MM.1S (cell line): ENCODE data around the gene EIF2S2.

Experiments used
- DNase-seq: peaks from one replicate; pipeline ENCODE4 v3.0.0-alpha.2; 2015
- H2AFZ ChIP-seq: fragments of 300-600 bp; sonication (generic); 2 replicates; pipeline ENCODE4 v1.6.0; 2016; ENCODE audit warnings: antibody characterized with exemption, low read length
- H3F3A ChIP-seq: fragments of 300-600 bp; sonication (generic); 2 replicates; pipeline ENCODE4 v1.6.1; 2016; ENCODE audit warnings: mild to moderate bottlenecking, antibody characterized with exemption, low read length, moderate library complexity, mixed read lengths; ENCODE audit not compliant: insufficient read depth
- H3K27ac ChIP-seq: fragments of 300-600 bp; sonication (generic); 2 replicates; pipeline ENCODE4 v1.5.1; 2016; ENCODE audit warnings: mild to moderate bottlenecking, low read length
- H3K27me3 ChIP-seq: fragments of 300-600 bp; sonication (generic); replicated peaks from 2 replicates; pipeline ENCODE4 v1.6.0; 2016; ENCODE audit warnings: low read length; ENCODE audit not compliant: insufficient read depth
- H3K36me3 ChIP-seq: fragments of 300-600 bp; sonication (generic); replicated peaks from 2 replicates; pipeline ENCODE4 v1.6.1; 2016; ENCODE audit warnings: mild to moderate bottlenecking, low read length, mixed read lengths; ENCODE audit not compliant: insufficient read depth
- H3K4me1 ChIP-seq: fragments of 300-600 bp; sonication (generic); 2 replicates; pipeline ENCODE4 v1.6.1; 2016; ENCODE audit warnings: low read length, mixed read lengths
- H3K4me2 ChIP-seq: fragments of 300-600 bp; sonication (generic); 2 replicates; pipeline ENCODE4 v1.6.0; 2016; ENCODE audit warnings: low read depth, low read length
- H3K4me3 ChIP-seq: fragments of 300-600 bp; sonication (generic); 2 replicates; pipeline ENCODE4 v1.5.1; 2016; ENCODE audit warnings: low read length, mixed read lengths
- H3K79me2 ChIP-seq: fragments of 300-600 bp; sonication (generic); 2 replicates; pipeline ENCODE4 v1.6.1; 2016; ENCODE audit warnings: mixed run types, low read length, mixed read lengths
- H3K9ac ChIP-seq: fragments of 300-600 bp; sonication (generic); 2 replicates; pipeline ENCODE4 v1.6.1; 2016; ENCODE audit warnings: low read length, mixed read lengths
- H3K9me2 ChIP-seq: fragments of 300-600 bp; sonication (generic); replicated peaks from 2 replicates; pipeline ENCODE4 v1.6.1; 2016; ENCODE audit warnings: mild to moderate bottlenecking, low read length, mixed read lengths; ENCODE audit not compliant: insufficient read depth
- H3K9me3 ChIP-seq: fragments of 300-600 bp; sonication (generic); replicated peaks from 2 replicates; pipeline ENCODE4 v1.6.1; 2016; ENCODE audit warnings: mild to moderate bottlenecking, low read length, mixed read lengths; ENCODE audit not compliant: insufficient read depth
- H4K20me1 ChIP-seq: fragments of 300-600 bp; sonication (generic); 2 replicates; pipeline ENCODE4 v1.6.1; 2016; ENCODE audit warnings: mild to moderate bottlenecking, low read length, moderate library complexity, mixed read lengths; ENCODE audit not compliant: insufficient read depth
- CTCF ChIP-seq: fragments of 300-600 bp; sonication (generic); IDR thresholded peaks from 2 replicates; pipeline ENCODE4 v1.5.1; 2016; ENCODE audit warnings: antibody characterized with exemption, low read length, mixed read lengths
- EZH2 ChIP-seq: fragments of 300-600 bp; sonication (generic); optimal IDR thresholded peaks from 2 replicates; pipeline ENCODE3; 2017; ENCODE audit warnings: low read depth, mild to moderate bottlenecking, antibody characterized with exemption, low read length, mixed read lengths
- EZH2phosphoT487 ChIP-seq: fragments of 300-600 bp; sonication (generic); IDR thresholded peaks from 2 replicates; pipeline ENCODE4 v1.6.1; 2018; ENCODE audit warnings: antibody characterized with exemption, low read length

EIF2S2 gene

GRCh38 chr20:34045930-34046725, 65.9 kb downstream of the EIF2S2 start:
- H3K36me3 ChIP-seq: 0 out of 2 replicates have a peak, but pooled peaks cover 4% of the 10 kb centered on the region
- peaks cover 90% of the 10 kb centered on the region for H4K20me1 ChIP-seq
- no peak overlapping the region for H2AFZ ChIP-seq
- no peaks in the 10 kb centered on the region for H3K9me3 ChIP-seq
- no peaks in the 10 kb centered on the region for H3K27me3 ChIP-seq
- DNase-seq: no peak
- H3F3A ChIP-seq: peaks cover 13% of the 10 kb centered on the region; the same call in 1 of the 2 replicates
- H3K4me2 ChIP-seq: no peak overlapping the region
- H3K9ac ChIP-seq: no peak overlapping the region
- H3K27ac ChIP-seq: no peak overlapping the region
- H3K4me1 ChIP-seq: peaks cover 10% of the 10 kb centered on the region; the same call in 1 of the 2 replicates
- no peaks in the 10 kb centered on the region for H3K9me2 ChIP-seq
- TF ChIP-seq CTCF: no peak
- TF ChIP-seq EZH2: no peak
- TF ChIP-seq EZH2phosphoT487: no peak
- H3K79me2 ChIP-seq: peaks cover 100% of the 10 kb centered on the region
- H3K4me3 ChIP-seq: no peak overlapping the region

- no peak overlapping the region for H2AFZ ChIP-seq
- no peak overlapping the region for H3K9ac ChIP-seq
- H3K9me3 ChIP-seq: no peaks in the 10 kb centered on the region
- no peak overlapping the region for H3K4me2 ChIP-seq
- H3K27ac ChIP-seq: no peak overlapping the region
- H3K36me3 ChIP-seq: 0 out of 2 replicates have a peak, but pooled peaks cover 4% of the 10 kb centered on the region
- H3K9me2 ChIP-seq: no peaks in the 10 kb centered on the region
- TF ChIP-seq EZH2 (no peak), EZH2phosphoT487 (no peak), CTCF (no peak)
- DNase-seq: no peak
- peaks cover 90% of the 10 kb centered on the region for H4K20me1 ChIP-seq
- H3K79me2 ChIP-seq: peaks cover 100% of the 10 kb centered on the region
- no peaks in the 10 kb centered on the region for H3K27me3 ChIP-seq
- no peak overlapping the region for H3K4me3 ChIP-seq
- H3K4me1 ChIP-seq: peaks cover 10% of the 10 kb centered on the region; the same call in 1 of the 2 replicates
- peaks cover 13% of the 10 kb centered on the region; the same call in 1 of the 2 replicates for H3F3A ChIP-seq
These were observed 66.7 kb downstream of the EIF2S2 start for GRCh38 chr20:34045294-34045693.

GRCh38 chr20:34043025-34043424, 69.0 kb downstream of the EIF2S2 start:
- DNase-seq: no peak
- no peaks in the 10 kb centered on the region for H3K9me2 ChIP-seq
- no peak for TF ChIP-seq EZH2phosphoT487
- TF ChIP-seq EZH2: no peak
- TF ChIP-seq CTCF: no peak
- no peak overlapping the region for H3K4me2 ChIP-seq
- no peak overlapping the region for H3K27ac ChIP-seq
- peaks cover 10% of the 10 kb centered on the region; the same call in 1 of the 2 replicates for H3K4me1 ChIP-seq
- H2AFZ ChIP-seq: no peak overlapping the region
- H4K20me1 ChIP-seq: peaks cover 91% of the 10 kb centered on the region
- H3K4me3 ChIP-seq: no peak overlapping the region
- H3K36me3 ChIP-seq: 0 out of 2 replicates have a peak, but pooled peaks cover 7% of the 10 kb centered on the region
- peaks cover 100% of the 10 kb centered on the region for H3K79me2 ChIP-seq
- H3K9ac ChIP-seq: no peak overlapping the region
- peaks cover 13% of the 10 kb centered on the region; the same call in 1 of the 2 replicates for H3F3A ChIP-seq
- H3K9me3 ChIP-seq: no peaks in the 10 kb centered on the region
- no peaks in the 10 kb centered on the region for H3K27me3 ChIP-seq
